ENCODE data around the gene MCHR1.
A peak's percentile ranks its signal among the peaks of the same experiment; 100 is the strongest.

The MCHR1 gene, protein sequence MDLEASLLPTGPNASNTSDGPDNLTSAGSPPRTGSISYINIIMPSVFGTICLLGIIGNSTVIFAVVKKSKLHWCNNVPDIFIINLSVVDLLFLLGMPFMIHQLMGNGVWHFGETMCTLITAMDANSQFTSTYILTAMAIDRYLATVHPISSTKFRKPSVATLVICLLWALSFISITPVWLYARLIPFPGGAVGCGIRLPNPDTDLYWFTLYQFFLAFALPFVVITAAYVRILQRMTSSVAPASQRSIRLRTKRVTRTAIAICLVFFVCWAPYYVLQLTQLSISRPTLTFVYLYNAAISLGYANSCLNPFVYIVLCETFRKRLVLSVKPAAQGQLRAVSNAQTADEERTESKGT

DNA sequence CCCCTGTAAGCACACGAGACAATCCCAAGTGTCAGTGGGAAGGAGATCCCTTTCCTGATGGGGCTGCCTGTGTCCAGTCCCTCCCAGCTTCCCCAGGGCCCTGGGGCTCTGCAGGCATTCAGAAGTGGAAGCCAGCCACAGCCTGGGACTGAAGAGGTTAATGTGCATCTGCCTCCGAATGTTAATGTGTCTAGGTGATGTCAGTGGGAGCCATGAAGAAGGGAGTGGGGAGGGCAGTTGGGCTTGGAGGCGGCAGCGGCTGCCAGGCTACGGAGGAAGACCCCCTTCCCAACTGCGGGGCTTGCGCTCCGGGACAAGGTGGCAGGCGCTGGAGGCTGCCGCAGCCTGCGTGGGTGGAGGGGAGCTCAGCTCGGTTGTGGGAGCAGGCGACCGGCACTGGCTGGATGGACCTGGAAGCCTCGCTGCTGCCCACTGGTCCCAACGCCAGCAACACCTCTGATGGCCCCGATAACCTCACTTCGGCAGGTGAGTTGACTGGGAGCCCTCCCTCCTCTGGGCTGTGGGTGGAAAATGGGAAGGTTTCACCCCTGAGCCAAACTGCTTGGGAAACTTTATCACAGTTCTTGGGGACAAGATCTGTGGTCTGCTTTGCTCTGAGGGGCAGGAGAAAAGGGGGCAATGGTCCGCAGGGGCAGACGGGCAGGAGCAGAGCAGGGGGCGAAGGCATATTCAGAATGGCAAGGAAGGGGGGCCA is at the start of gene MCHR1:
TSS of gene MCHR1 (plus strand) at position 236 of the 715 bp plus-strand sequence. CDS start at position 405, 169 bp downstream.
- ChIA-PET CTCF (interaction anchor here (1.6 to 1.8 kb wide), 2 partner anchors 81 to 243 kb away, joined by 4 to 6 read pairs; no protein-coding TSS in a partner anchor), POLR2A (interaction anchor here (1.2 to 1.6 kb wide), 2 partner anchors 27 to 139 kb away, joined by 3 to 4 read pairs; no protein-coding TSS in a partner anchor)
- no peak for DNase-seq (ENCODE audit: extremely low spot score)
- TF ChIP-seq FOXK2 (IDR thresholded peaks at IDR 0.05) (no peak), TARDBP (IDR thresholded peaks at IDR 0.05) (no peak), BHLHE40 (IDR thresholded peaks at IDR 0.05; ENCODE audit: borderline replicate concordance) (no peak), NFRKB (IDR thresholded peaks at IDR 0.05) (no peak), ARNT (IDR thresholded peaks at IDR 0.05) (no peak), L3MBTL2 (conservative IDR thresholded peaks at IDR 0.05) (no peak), HDGF (IDR thresholded peaks at IDR 0.05; ENCODE audit: borderline replicate concordance) (no peak), SP1 (IDR thresholded peaks at IDR 0.05) (no peak), ZNF384 (IDR thresholded peaks at IDR 0.05) (no peak), CTBP1 (IDR thresholded peaks at IDR 0.05; ENCODE audit: borderline replicate concordance) (no peak), SUZ12 (IDR thresholded peaks at IDR 0.05) (no peak), FOXM1 (IDR thresholded peaks at IDR 0.05; ENCODE audit: borderline replicate concordance) (no peak), ELF4 (IDR thresholded peaks at IDR 0.05) (no peak), LEF1 (IDR thresholded peaks at IDR 0.05; ENCODE audit: borderline replicate concordance) (no peak), FOXA1 (IDR thresholded peaks at IDR 0.05) (no peak)
- TF ChIP-seq, protein P1, sequence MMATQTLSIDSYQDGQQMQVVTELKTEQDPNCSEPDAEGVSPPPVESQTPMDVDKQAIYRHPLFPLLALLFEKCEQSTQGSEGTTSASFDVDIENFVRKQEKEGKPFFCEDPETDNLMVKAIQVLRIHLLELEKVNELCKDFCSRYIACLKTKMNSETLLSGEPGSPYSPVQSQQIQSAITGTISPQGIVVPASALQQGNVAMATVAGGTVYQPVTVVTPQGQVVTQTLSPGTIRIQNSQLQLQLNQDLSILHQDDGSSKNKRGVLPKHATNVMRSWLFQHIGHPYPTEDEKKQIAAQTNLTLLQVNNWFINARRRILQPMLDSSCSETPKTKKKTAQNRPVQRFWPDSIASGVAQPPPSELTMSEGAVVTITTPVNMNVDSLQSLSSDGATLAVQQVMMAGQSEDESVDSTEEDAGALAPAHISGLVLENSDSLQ (IDR thresholded peaks at IDR 0.05), result no peak

DNA sequence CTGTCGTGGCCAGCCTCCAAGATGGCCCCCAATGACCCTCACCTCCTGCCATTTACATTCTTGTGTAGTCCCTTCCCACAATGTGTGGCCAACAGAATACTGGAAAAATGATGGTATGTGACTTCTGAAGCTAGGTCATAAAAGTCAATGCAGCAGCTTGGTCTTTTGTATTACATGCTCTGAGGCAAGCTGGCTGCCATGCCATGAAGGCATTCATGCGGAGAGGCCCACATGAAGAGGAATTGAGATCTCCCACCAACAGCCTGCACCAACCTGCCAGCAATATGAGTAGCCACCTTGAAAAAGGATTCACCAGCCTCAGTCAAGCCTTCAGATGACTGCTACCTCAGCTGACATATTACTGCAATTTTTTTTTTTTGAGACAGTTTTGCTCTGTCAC is 47.4 kb upstream of the MCHR1 start:
- DNase-seq (ENCODE audit: extremely low spot score), result no peak
- CTCF ChIA-PET, result interaction anchor here (0.6 kb wide), 1 partner anchor 123 kb away, joined by 3 read pairs; no protein-coding TSS in a partner anchor
- POLR2A ChIA-PET, result no interaction called here
- TF ChIP-seq TARDBP (IDR thresholded peaks at IDR 0.05) (no peak), CTBP1 (IDR thresholded peaks at IDR 0.05; ENCODE audit: borderline replicate concordance) (no peak), BHLHE40 (IDR thresholded peaks at IDR 0.05; ENCODE audit: borderline replicate concordance) (no peak), NFRKB (IDR thresholded peaks at IDR 0.05) (no peak), FOXK2 (IDR thresholded peaks at IDR 0.05) (no peak), FOXA1 (IDR thresholded peaks at IDR 0.05) (no peak), ZNF384 (IDR thresholded peaks at IDR 0.05) (no peak), ARNT (IDR thresholded peaks at IDR 0.05) (no peak), ELF4 (IDR thresholded peaks at IDR 0.05) (no peak), FOXM1 (IDR thresholded peaks at IDR 0.05; ENCODE audit: borderline replicate concordance) (no peak), HDGF (IDR thresholded peaks at IDR 0.05; ENCODE audit: borderline replicate concordance) (no peak), L3MBTL2 (conservative IDR thresholded peaks at IDR 0.05) (no peak), LEF1 (IDR thresholded peaks at IDR 0.05; ENCODE audit: borderline replicate concordance) (no peak), SUZ12 (IDR thresholded peaks at IDR 0.05) (no peak), SP1 (IDR thresholded peaks at IDR 0.05) (no peak)
- TF ChIP-seq, protein P1 (IDR thresholded peaks at IDR 0.05), result no peak

DNA sequence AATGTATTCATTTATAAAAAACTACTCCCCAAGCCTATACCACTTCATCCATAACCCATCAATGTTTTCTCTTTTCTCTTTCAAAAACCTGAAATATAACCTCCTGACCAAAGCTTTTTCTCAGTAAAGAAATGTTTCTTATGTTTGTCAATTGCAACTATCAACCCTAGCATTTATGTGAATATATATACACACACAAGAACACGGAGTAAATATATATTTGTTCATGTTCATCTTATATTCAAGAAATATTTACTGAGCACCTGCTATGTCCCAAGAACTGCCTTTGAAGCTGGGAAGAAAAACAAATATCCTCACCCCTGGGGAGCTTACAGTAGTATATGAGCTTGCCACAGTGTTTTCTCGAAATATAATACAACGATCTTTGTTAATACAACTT is 46.2 kb upstream of the MCHR1 start:
- CTCF ChIA-PET, result interaction anchor here (0.7 kb wide), 1 partner anchor 192 kb away, joined by 5 read pairs; no protein-coding TSS in a partner anchor
- TF ChIP-seq LEF1 (IDR thresholded peaks at IDR 0.05; ENCODE audit: borderline replicate concordance), result no peak
- TF ChIP-seq FOXM1 (IDR thresholded peaks at IDR 0.05; ENCODE audit: borderline replicate concordance), result no peak
- TF ChIP-seq, protein P1 (IDR thresholded peaks at IDR 0.05), result no peak
- no peak for TF ChIP-seq SP1 (IDR thresholded peaks at IDR 0.05)
- TF ChIP-seq ELF4 (IDR thresholded peaks at IDR 0.05), result no peak
- no peak for TF ChIP-seq CTBP1 (IDR thresholded peaks at IDR 0.05; ENCODE audit: borderline replicate concordance)
- TF ChIP-seq HDGF (IDR thresholded peaks at IDR 0.05; ENCODE audit: borderline replicate concordance), result no peak
- TF ChIP-seq BHLHE40 (IDR thresholded peaks at IDR 0.05; ENCODE audit: borderline replicate concordance), result no peak
- TF ChIP-seq FOXA1 (IDR thresholded peaks at IDR 0.05), result no peak
- no peak for TF ChIP-seq ZNF384 (IDR thresholded peaks at IDR 0.05)
- no peak for TF ChIP-seq ARNT (IDR thresholded peaks at IDR 0.05)
- TF ChIP-seq FOXK2 (IDR thresholded peaks at IDR 0.05), result no peak
- TF ChIP-seq TARDBP (IDR thresholded peaks at IDR 0.05), result no peak
- TF ChIP-seq L3MBTL2 (conservative IDR thresholded peaks at IDR 0.05), result no peak
- TF ChIP-seq NFRKB (IDR thresholded peaks at IDR 0.05), result no peak
- no peak for TF ChIP-seq SUZ12 (IDR thresholded peaks at IDR 0.05)
- DNase-seq (ENCODE audit: extremely low spot score), result no peak
- POLR2A ChIA-PET, result interaction anchor here (1.4 kb wide), 1 partner anchor 32 kb away, joined by 3 read pairs; no protein-coding TSS in a partner anchor

DNA sequence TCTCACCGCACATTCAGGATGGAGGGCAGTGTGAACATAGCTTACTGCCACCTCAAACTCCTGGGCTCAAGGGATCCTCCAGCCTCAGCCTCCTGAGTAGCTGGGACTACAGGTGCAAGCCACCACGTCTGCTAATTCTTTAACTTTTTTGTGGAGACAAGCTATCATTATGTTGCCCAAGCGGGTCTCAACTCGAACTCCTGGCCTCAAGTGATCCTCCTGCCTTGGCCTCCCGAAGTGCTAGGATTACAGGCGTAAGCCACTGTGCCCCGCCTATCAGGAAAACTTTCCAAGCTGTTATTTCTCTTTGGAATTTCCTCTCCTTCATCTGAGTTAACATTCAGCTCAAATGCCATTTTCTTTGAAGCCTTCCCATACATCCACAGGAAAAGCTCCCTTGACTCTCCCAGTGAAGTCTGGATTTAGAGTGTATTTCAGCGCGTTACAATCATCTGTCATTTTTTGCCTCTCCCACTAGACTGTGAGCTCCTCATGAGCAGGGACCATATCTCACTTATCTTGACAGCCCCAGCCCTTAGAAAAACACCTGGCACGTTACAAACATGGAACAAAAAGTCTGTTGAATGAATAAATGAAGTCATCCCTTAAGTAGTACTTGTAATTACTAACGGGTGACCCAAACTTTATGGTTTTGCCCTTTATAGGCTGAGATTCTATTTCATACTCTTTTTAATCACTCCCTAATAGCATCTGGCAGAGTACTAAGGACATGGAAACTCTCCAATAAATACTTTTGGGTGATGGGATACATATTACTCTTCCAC is 45.0 kb upstream of the MCHR1 start:
- CTCF ChIA-PET, result interaction anchor here (0.6 to 0.9 kb wide), 2 partner anchors 109 to 121 kb away, joined by 3 to 4 read pairs; no protein-coding TSS in a partner anchor
- POLR2A ChIA-PET, result interaction anchor here (0.6 to 1.9 kb wide), 6 partner anchors 17 to 103 kb away, joined by 3 to 9 read pairs (median 3); no protein-coding TSS in a partner anchor
- TF ChIP-seq HDGF (IDR thresholded peaks at IDR 0.05; ENCODE audit: borderline replicate concordance), result no peak
- TF ChIP-seq, protein P1 (IDR thresholded peaks at IDR 0.05), result peak; percentile 90
- no peak for DNase-seq (ENCODE audit: extremely low spot score)

Data from HEK293T (cell line).